Measurements from ENCODE around the gene CLDN8.

The CLDN8 gene

GRCh38 chr21:30216041-30216723, at the start of gene CLDN8:
Gene CLDN8, minus strand, starts transcription at chr21:30216097. Its CDS starts 172 bp downstream, at chr21:30215925.
- DNase-seq (ENCODE audit: low read depth) = no peak
- TF ChIP-seq, protein P1, sequence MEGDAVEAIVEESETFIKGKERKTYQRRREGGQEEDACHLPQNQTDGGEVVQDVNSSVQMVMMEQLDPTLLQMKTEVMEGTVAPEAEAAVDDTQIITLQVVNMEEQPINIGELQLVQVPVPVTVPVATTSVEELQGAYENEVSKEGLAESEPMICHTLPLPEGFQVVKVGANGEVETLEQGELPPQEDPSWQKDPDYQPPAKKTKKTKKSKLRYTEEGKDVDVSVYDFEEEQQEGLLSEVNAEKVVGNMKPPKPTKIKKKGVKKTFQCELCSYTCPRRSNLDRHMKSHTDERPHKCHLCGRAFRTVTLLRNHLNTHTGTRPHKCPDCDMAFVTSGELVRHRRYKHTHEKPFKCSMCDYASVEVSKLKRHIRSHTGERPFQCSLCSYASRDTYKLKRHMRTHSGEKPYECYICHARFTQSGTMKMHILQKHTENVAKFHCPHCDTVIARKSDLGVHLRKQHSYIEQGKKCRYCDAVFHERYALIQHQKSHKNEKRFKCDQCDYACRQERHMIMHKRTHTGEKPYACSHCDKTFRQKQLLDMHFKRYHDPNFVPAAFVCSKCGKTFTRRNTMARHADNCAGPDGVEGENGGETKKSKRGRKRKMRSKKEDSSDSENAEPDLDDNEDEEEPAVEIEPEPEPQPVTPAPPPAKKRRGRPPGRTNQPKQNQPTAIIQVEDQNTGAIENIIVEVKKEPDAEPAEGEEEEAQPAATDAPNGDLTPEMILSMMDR (conservative IDR thresholded peaks at IDR 0.05; ENCODE audit: low read depth, low read length) = no peak

GRCh38 chr21:30257773-30258172, 41.9 kb upstream of the CLDN8 start:
- DNase-seq (ENCODE audit: low read depth) = peak; percentile 81
- no peak overlapping the region for H3K4me3 ChIP-seq (ENCODE audit: low read depth, low read length)
- TF ChIP-seq, protein P1 (conservative IDR thresholded peaks at IDR 0.05; ENCODE audit: low read depth, low read length) = peak; percentile 74

More at GRCh38 chr21:30216041-30216723, at the start of gene CLDN8:
- H3K4me3 ChIP-seq (ENCODE audit: low read depth, low read length) = no peak within 1 kb of the TSS

DNA sequence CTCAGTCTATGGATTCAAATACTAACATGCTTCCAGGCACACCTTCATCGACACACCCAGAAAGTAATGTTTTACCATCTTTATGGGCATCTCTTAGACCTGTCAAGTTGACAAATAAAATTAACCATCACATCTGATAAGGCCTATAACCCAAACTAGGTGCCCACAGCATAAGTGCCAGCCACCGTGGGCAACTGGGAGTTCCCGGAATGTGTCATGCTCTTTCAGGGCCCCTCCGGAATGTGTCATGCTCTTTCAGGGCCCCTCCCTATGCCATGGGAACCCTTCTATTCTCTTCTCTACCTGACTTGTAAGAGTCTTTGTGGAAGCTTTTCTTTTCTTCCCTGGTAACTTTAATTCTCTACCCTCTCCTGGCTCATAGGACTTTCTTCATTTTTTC, 40.2 kb upstream of the CLDN8 start:
- TF ChIP-seq, protein P1 (conservative IDR thresholded peaks at IDR 0.05; ENCODE audit: low read depth, low read length) = no peak
- H3K4me3 ChIP-seq (ENCODE audit: low read depth, low read length) = no peak overlapping the region
- DNase-seq (ENCODE audit: low read depth) = no peak

DNA sequence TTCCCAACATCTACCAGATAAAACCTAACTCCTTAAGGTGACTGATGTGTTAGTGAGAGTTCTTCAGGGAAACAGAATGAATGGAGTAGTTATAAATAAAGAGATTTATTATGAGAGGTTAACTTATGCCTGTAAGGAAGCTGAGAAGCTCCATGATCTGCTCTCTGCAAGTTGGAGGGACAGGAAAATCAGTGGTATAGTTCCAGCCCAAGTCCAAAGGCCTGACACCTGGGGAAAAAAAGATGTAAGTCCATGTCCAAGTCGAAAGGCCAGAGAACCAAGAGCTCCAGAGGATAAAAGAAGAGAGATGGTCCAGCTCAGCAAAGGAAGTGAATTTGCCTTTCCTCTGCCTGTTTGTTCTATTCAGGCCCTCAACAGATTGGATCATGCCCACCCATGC, 39.8 kb upstream of the CLDN8 start:
- no peak for DNase-seq (ENCODE audit: low read depth)
- TF ChIP-seq, protein P1 (conservative IDR thresholded peaks at IDR 0.05; ENCODE audit: low read depth, low read length) = no peak
- no peak overlapping the region for H3K4me3 ChIP-seq (ENCODE audit: low read depth, low read length)

DNA sequence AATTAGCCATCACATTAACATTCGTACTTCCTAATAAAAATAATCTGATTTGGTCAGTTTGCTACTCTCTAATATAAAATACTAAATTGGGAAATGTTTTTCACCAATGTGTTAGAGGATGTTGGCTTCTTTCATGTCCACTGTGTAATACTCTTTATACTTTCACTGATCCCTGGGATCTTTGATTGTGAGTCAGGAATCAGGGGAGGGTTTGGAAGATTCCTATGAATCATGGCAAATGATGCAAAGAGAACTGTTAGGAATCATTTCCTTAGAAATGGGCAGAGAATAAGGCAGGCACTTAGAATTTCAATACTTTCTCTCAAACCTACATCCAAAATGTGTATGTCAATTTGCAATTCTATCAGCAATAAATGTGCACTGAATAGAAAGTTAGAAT, 35.9 kb upstream of the CLDN8 start:
- DNase-seq (ENCODE audit: low read depth) = no peak
- no peak overlapping the region for H3K4me3 ChIP-seq (ENCODE audit: low read depth, low read length)
- TF ChIP-seq, protein P1 (conservative IDR thresholded peaks at IDR 0.05; ENCODE audit: low read depth, low read length) = no peak

- TF ChIP-seq, protein P1 (conservative IDR thresholded peaks at IDR 0.05; ENCODE audit: low read depth, low read length) = no peak
Measured at GRCh38 chr21:30249936-30250335, 34.0 kb upstream of the CLDN8 start.

GRCh38 chr21:30248844-30249243, 32.9 kb upstream of the CLDN8 start:
- H3K4me3 ChIP-seq (ENCODE audit: low read depth, low read length) = no peak overlapping the region
- DNase-seq (ENCODE audit: low read depth) = no peak
- TF ChIP-seq, protein P1 (conservative IDR thresholded peaks at IDR 0.05; ENCODE audit: low read depth, low read length) = no peak

More at GRCh38 chr21:30249936-30250335, 34.0 kb upstream of the CLDN8 start:
- H3K4me3 ChIP-seq (ENCODE audit: low read depth, low read length) = no peak overlapping the region
- DNase-seq (ENCODE audit: low read depth) = no peak

Data from choroid plexus epithelial cell (primary cell).